Loucy (cell line): Measurements from ENCODE around the gene SLC22A31.

Experiments used
- H2AFZ ChIP-seq: fragments of 200-600 bp; sonication (generic); 2 replicates; pipeline ENCODE4 v1.6.0; 2016; ENCODE audit warnings: antibody characterized with exemption, mild to moderate bottlenecking, low read length, moderate library complexity
- H3F3A ChIP-seq: fragments of 200-600 bp; 2 replicates; pipeline ENCODE4 v1.6.0; 2016; ENCODE audit warnings: antibody characterized with exemption, low read depth, mild to moderate bottlenecking
- H3K27me3 ChIP-seq: fragments of 200-600 bp; sonication (generic); 2 replicates; pipeline ENCODE4 v1.6.1; 2014; ENCODE audit warnings: low read length, mild to moderate bottlenecking; ENCODE audit not compliant: insufficient read depth, poor library complexity, severe bottlenecking
- H3K36me3 ChIP-seq: fragments of 200-600 bp; sonication (generic); 2 replicates; pipeline ENCODE4 v1.6.1; 2016; ENCODE audit warnings: low read length; ENCODE audit not compliant: insufficient read depth
- H3K4me1 ChIP-seq: fragments of 200-600 bp; sonication (generic); 2 replicates; pipeline ENCODE4 v1.5.1; 2014; ENCODE audit warnings: low read length, mild to moderate bottlenecking; ENCODE audit not compliant: insufficient read depth, poor library complexity, severe bottlenecking
- H3K4me2 ChIP-seq: fragments of 200-600 bp; sonication (generic); 2 replicates; pipeline ENCODE4 v1.6.0; 2014; ENCODE audit warnings: antibody characterized with exemption, low read length, low read depth, mild to moderate bottlenecking; ENCODE audit not compliant: poor library complexity, severe bottlenecking
- H3K4me3 ChIP-seq: fragments of 200-600 bp; sonication (generic); 2 replicates; pipeline ENCODE4 v1.5.1; 2014; ENCODE audit warnings: low read length, mild to moderate bottlenecking, mixed read lengths; ENCODE audit not compliant: poor library complexity, severe bottlenecking
- H3K79me2 ChIP-seq: fragments of 200-600 bp; sonication (generic); 2 replicates; pipeline ENCODE4 v1.6.1; 2014; ENCODE audit warnings: low read length; ENCODE audit not compliant: insufficient read depth
- H3K9ac ChIP-seq: fragments of 200-600 bp; sonication (generic); 2 replicates; pipeline ENCODE4 v1.6.0; 2014; ENCODE audit warnings: mild to moderate bottlenecking, low read depth, low read length, moderate library complexity; ENCODE audit not compliant: poor library complexity, severe bottlenecking
- H3K9me2 ChIP-seq: fragments of 200-600 bp; sonication (generic); replicated peaks from 2 replicates; pipeline ENCODE4 v1.6.1; 2016; ENCODE audit warnings: low read depth, low read length, mixed read lengths
- H3K9me3 ChIP-seq: fragments of 200-600 bp; sonication (generic); 2 replicates; pipeline ENCODE4 v1.6.1; 2014; ENCODE audit warnings: mild to moderate bottlenecking, antibody characterized with exemption, low read length, low read depth; ENCODE audit not compliant: insufficient read depth
- H4K20me1 ChIP-seq: fragments of 200-600 bp; sonication (generic); 2 replicates; pipeline ENCODE4 v1.6.0; 2014; ENCODE audit warnings: antibody characterized with exemption, low read length, mild to moderate bottlenecking; ENCODE audit not compliant: insufficient read depth, poor library complexity, severe bottlenecking
- EZH2phosphoT487 ChIP-seq: fragments of 200-600 bp; IDR thresholded peaks from 2 replicates; pipeline ENCODE4 v1.6.1; 2018; ENCODE audit warnings: antibody characterized with exemption, mild to moderate bottlenecking, moderate library complexity, borderline replicate concordance
- TF ChIP-seq, protein P1 (sequence below): fragments of 200-600 bp; sonication (generic); conservative IDR thresholded peaks from 2 replicates; pipeline ENCODE4 v1.5.1; 2014; ENCODE audit warnings: mild to moderate bottlenecking, antibody characterized with exemption, low read length

Gene SLC22A31

GRCh38 chr16:89221604-89222003 lies 21.3 kb upstream of the SLC22A31 start:
- H4K20me1 ChIP-seq: no peaks in the 10 kb centered on the region
- TF ChIP-seq, protein P1, sequence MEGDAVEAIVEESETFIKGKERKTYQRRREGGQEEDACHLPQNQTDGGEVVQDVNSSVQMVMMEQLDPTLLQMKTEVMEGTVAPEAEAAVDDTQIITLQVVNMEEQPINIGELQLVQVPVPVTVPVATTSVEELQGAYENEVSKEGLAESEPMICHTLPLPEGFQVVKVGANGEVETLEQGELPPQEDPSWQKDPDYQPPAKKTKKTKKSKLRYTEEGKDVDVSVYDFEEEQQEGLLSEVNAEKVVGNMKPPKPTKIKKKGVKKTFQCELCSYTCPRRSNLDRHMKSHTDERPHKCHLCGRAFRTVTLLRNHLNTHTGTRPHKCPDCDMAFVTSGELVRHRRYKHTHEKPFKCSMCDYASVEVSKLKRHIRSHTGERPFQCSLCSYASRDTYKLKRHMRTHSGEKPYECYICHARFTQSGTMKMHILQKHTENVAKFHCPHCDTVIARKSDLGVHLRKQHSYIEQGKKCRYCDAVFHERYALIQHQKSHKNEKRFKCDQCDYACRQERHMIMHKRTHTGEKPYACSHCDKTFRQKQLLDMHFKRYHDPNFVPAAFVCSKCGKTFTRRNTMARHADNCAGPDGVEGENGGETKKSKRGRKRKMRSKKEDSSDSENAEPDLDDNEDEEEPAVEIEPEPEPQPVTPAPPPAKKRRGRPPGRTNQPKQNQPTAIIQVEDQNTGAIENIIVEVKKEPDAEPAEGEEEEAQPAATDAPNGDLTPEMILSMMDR: no peak
- TF ChIP-seq EZH2phosphoT487: no peak
- no peaks in the 10 kb centered on the region for H3F3A ChIP-seq
- no peaks in the 10 kb centered on the region for H3K36me3 ChIP-seq
- H3K4me1 ChIP-seq: peaks cover 2% of the 10 kb centered on the region
- no peak overlapping the region for H2AFZ ChIP-seq
- no peak overlapping the region for H3K4me2 ChIP-seq
- no peaks in the 10 kb centered on the region for H3K9me2 ChIP-seq
- H3K4me3 ChIP-seq: no peak overlapping the region
- H3K27me3 ChIP-seq: no peaks in the 10 kb centered on the region
- no peaks in the 10 kb centered on the region for H3K9me3 ChIP-seq
- peaks cover 6% of the 10 kb centered on the region; the same call in 1 of the 2 replicates for H3K79me2 ChIP-seq
- no peak overlapping the region for H3K9ac ChIP-seq

GRCh38 chr16:89219365-89219764 lies 19.0 kb upstream of the SLC22A31 start:
- Histone ChIP-seq H3K4me2 (peak overlapping the region; percentile 24), H3K27me3 (no peaks in the 10 kb centered on the region), H3F3A (no peaks in the 10 kb centered on the region), H3K9ac (no peak overlapping the region), H3K9me2 (no peaks in the 10 kb centered on the region), H3K9me3 (no peaks in the 10 kb centered on the region), H4K20me1 (no peaks in the 10 kb centered on the region), H3K36me3 (no peaks in the 10 kb centered on the region), H2AFZ (no peak overlapping the region), H3K4me3 (no peak overlapping the region), H3K79me2 (peaks cover 6% of the 10 kb centered on the region; the same call in 1 of the 2 replicates), H3K4me1 (peaks cover 2% of the 10 kb centered on the region)
- TF ChIP-seq, protein P1: no peak
- TF ChIP-seq EZH2phosphoT487: no peak

DNA sequence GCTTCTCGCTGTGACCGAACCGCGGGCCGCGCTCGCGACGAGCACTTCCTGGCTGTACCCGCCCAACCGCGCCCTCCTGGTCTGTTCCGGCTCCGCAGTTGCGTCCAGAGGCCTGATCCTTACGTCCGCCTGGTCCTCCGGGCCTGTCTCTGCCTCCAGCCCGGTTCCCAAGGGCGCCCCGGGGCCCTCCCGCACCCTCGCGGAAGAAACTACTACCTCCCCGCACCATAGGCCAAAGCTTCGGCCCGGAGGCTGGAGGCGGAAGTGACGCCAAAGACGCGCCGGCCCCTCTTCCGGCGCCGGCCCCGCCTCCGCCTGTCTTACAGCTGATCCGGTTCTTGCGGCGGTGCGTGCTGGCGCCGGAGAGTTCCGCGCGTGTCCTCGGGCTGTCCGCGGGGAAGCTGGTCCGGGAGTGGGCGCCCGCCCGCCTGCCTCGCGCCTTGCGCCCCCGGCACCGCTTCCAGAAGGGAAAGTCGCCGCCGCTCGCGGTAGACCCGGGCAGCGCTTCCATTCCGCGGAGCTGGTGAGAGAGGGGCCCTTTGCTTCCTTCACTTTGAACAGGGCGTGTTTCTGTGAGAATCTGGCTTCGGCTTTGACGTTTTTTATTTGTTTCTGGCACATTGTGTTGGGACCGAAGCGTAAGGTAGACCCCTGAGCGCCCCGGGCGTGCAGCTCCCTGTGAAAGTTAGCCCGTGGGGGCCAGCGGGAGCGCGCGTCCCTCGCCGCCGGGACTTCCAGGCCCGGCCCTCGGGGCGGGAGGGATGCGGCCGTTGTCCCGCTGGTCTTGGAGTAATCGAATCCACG lies 17.3 kb upstream of the SLC22A31 start, which contains the start of gene ZNF778:
TSS of gene ZNF778 (plus strand) at position 316 of the 804 bp plus-strand sequence. CDS start 3,425 bp downstream, outside the sequence.
- Histone ChIP-seq H3K36me3 (no peaks in the 10 kb centered on the region), H3K79me2 (peaks cover 6% of the 10 kb centered on the region; the same call in 1 of the 2 replicates), H2AFZ (peak within 1 kb of the TSS; percentile 90), H3K4me3 (peak within 1 kb of the TSS; percentile 75), H3K4me2 (peak within 1 kb of the TSS; percentile 100), H3K9ac (peak within 1 kb of the TSS; percentile 75), H3K9me3 (no peaks in the 10 kb centered on the region), H3K27me3 (no peaks in the 10 kb centered on the region), H3K4me1 (peaks cover 2% of the 10 kb centered on the region), H3F3A (no peaks in the 10 kb centered on the region), H3K9me2 (no peaks in the 10 kb centered on the region), H4K20me1 (no peaks in the 10 kb centered on the region)
- no peak for TF ChIP-seq EZH2phosphoT487
- TF ChIP-seq, protein P1: no peak
